ENCODE data around the gene CLDN7.

Gene CLDN7

DNA sequence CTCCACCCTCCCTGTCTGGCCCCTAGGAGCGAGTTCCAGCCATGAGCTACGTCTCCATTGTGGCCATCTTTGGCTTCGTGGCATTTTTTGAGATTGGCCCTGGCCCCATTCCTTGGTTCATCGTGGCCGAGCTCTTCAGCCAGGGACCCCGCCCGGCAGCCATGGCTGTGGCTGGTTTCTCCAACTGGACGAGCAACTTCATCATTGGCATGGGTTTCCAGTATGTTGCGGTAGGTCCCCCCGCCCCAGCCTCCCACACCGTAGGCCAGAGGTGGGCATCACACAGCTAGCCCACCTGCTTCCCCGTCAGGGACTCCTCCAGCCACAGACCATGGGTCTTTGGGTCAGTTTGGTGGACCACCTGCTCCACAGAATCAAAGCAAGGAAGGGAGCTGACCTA is 23.4 kb upstream of the CLDN7 start:
- no peak for DNase-seq (ENCODE audit: low read depth)

DNA sequence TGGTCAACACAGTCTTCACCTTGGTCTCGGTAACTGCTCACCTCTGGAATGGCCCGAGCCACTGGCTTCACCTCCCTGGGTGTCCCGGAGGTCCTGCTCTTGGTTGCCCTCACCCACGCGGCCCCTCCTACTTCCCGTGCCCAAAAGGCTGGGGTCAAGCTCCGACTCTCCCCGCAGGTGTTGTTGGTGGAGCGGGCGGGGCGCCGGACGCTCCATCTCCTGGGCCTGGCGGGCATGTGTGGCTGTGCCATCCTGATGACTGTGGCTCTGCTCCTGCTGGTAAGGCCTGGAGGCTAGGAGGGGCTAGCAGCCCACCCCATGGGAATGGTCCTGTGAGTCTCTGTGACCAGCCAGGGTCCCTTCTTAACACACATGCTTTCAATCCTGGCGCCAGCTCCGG is 22.6 kb upstream of the CLDN7 start:
- no peak for DNase-seq (ENCODE audit: low read depth)

DNA sequence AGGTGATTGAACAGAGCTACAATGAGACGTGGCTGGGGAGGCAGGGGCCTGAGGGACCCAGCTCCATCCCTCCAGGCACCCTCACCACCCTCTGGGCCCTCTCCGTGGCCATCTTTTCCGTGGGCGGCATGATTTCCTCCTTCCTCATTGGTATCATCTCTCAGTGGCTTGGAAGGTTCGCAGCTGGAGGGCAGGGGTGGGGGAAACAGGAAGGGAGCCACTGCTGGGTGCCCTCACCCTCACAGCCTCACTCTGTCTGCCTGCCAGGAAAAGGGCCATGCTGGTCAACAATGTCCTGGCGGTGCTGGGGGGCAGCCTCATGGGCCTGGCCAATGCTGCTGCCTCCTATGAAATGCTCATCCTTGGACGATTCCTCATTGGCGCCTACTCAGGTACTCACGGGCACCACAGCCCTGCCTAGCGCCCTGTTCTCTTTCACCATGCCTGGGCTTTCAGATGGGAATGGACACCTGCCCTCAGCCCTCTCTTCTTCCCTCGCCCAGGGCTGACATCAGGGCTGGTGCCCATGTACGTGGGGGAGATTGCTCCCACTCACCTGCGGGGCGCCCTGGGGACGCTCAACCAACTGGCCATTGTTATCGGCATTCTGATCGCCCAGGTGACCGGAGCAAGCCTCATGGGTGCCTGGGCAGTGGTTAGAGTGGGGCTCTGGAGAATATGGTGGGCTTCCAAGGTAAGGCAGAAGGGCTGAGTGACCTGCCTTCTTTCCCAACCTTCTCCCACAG is 21.4 kb upstream of the CLDN7 start:
- DNase-seq (ENCODE audit: low read depth): no peak

DNA sequence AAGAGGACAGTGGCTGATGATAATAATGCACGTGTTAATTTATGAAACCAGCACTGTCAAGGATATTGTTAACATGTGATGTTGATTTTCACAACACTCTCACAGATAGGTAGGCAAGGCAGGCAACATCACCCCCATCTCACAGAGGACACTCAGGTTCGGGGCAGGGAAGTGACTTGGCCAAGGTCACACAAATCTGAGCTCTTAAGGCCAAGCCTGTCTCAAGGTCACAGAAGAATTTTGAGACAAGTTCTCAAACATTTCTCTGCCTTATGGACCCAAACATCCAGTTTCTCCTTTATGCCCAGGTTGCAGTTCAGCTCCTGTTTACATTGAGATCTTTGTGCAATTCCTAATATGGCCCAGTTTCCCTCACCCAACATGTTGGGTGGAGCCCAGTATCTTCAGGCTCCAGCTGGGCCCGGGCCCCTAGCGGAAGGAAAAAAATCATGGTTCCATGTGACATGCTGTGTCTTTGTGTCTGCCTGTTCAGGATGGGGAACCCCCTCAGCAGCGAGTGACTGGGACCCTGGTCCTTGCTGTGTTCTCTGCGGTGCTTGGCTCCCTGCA is 20.6 kb upstream of the CLDN7 start:
- DNase-seq (ENCODE audit: low read depth): no peak

DNA sequence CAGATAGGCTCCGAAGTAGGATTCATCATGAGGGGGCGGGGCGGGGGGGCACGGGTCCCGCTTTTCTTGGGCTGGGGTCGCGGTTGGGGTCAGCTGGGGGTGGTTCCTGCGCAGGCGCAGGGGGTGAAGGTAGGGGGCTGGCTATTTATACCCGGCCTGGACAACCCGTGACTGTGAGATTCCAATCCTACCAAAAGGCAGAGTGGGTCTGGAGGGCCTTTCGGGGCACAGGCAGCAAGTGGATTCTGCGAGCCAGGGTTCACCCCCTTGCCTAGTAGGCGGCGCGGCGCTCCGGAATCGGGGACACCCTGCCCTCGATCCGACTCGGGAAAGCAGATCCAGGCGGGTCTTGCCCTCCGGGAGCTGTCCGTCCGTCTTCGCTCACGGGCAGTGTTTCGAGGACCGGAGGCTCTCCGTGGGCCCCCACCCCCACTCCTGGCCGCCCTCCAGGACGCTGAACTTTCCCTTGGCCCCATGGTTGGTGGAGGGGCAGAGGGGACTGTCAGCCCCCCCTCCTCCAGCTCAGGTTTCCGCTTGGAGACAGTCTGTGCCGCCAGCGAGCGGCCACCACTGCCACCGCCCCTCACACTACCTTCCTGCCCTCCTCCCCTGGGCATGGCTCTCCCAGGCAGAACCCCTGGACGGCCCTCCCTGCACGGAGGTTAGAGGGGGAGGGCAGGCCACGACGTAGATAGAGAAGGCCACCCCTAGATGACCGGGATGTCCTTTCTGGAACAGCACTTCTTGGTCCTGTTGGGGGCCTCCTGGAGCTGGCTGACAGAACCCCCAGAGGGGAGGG is 19.9 kb upstream of the CLDN7 start:
- DNase-seq (ENCODE audit: low read depth): no peak

DNA sequence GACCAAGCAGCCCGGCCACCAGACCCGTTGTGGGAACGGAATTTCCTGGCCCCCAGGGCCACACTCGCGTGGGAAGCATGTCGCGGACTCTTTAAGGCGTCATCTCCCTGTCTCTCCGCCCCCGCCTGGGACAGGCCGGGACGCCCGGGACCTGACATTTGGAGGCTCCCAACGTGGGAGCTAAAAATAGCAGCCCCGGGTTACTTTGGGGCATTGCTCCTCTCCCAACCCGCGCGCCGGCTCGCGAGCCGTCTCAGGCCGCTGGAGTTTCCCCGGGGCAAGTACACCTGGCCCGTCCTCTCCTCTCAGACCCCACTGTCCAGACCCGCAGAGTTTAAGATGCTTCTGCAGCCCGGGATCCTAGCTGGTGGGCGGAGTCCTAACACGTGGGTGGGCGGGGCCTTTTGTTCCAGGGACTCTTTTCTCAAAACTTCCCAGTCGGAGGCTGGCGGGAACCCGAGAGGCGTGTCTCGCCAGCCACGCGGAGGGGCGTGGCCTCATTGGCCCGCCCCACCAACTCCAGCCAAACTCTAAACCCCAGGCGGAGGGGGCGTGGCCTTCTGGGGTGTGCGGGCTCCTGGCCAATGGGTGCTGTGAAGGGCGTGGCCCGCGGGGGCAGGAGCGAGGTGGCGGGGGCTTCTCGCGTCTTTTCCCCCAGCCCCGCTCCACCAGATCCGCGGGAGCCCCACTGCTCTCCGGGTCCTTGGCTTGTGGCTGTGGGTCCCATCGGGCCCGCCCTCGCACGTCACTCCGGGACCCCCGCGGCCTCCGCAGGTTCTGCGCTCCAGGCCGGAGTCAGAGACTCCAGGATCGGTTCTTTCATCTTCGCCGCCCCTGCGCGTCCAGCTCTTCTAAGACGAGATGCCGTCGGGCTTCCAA is 19.0 kb upstream of the CLDN7 start, which contains the start of gene SLC2A4:
Gene SLC2A4 (plus strand): TSS at position 645 of the 879 bp plus-strand sequence. CDS start 217 bp downstream, at position 862.
- DNase-seq (ENCODE audit: low read depth): peak; percentile 90

DNA sequence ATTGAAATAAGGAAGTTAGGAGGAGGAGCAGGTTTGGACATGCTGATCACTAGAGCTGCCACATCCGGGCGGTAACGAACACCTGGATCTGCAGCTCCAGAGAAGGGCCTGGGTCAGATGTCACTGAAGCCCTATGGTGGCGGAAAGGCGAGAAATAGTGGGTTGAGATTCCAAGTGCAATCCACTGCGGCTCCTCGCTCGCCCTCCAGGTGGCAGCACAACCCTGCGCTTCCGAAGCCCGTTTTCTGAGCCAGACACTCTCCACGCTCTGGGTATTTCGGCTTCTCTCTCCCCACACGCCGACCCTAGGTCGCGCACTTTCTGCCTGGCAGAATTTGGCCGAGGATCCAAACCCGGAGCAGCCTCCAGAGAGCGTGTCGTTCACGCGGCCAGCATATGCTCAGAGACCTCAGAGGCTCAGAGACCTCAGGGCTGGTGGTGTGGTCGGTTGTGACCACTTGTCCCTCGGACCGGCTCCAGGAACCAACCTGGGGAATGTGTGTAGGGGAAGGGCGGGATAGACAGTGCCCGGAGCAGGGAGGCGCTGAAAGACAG is 18.3 kb upstream of the CLDN7 start:
- DNase-seq (ENCODE audit: low read depth): peak; percentile 83

DNA sequence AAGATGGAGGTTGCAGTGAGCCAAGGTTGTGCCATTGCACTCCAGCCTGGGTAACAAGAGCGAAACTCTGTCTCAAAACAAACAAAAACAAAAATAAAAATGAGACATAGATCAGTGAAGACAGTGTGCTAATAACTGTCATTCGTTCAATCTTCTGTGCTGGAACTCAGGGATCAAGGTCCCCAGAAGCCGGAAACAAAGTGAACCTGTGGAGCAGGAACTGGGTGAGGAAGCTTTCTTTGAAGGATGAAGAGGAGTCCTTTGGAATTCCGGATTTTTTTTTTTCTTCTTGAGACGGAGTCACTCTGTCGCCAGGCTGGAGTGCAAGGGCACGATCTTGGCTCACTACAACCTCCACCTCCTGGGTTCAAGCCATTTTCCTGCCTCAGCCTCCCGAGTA is 17.2 kb upstream of the CLDN7 start:
- DNase-seq (ENCODE audit: low read depth): no peak

DNA sequence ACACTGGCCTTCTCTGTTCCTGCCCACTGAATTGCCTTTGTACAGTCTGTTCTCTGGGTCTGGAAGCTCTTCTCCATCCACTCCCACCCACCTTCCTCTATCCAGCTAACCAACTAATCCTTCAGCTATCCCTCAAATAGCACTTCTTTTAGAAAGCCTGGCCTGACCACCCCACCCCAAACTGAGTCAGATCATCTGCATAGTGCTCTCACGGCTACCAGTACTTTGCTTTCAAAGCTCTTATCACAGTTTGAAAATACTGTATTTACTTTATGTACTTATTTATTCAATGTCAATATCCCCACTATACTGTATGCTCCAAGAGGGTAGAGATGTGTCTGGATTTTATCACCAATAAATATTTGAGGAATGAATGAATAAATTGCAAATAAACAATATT is 4.5 kb upstream of the CLDN7 start:
- DNase-seq (ENCODE audit: low read depth): no peak

DNA sequence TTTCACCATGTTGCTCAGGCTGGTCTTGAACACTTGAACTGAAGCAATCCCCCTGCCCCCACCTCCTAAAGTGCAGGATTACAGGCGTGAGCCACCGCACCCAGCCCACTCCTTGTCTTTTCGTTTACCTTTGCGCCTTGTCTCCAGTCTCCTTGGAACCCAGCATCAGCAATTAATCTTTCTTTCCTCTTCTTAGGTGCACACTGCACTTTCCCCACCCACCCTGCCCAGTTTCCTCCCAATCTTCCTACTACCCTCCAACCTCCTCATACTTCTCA is 1.5 kb upstream of the CLDN7 start:
- DNase-seq (ENCODE audit: low read depth): no peak

DNA sequence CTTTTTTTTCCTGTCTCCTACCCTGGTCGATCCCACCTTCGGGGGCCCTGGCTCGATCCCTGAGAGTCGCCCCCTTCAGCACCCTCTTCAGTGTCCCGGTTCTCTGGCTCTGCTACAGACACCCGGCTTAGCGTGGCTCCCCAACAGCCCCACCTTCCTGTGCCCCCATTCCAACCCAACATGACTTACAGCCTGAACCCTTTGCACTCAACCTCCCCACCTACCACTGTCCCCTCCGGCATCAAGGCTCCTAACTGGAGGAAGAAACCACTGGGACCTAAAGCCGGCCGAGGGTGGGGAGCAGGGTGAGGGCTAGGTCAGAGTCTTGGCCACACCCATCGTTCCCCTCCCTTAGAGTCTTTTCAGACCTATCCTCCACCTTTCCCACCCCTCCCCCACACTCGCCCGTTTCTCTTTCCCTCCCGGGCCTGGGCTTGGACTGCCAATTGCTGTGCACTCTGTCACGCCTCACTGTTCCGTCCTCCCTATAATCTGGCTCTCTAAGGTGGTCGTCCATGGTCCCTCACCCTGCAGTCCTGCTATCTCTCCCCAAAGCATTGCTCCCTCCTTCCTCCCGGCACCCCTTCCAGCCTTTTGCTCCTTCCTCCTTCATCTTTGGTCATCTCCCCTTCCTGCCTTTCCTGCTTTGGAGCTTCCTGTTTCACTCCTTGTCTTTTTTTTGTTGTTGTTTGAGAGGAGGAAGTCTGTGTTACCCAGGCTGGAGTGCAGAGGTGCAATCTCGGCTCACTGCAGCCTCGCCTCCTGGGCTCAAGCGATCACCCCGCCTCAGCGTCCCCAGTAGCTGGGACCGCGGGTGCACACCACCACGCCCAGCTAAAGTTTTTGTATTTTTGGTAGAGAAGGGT is 890 bp upstream of the CLDN7 start:
- no peak for DNase-seq (ENCODE audit: low read depth)

DNA sequence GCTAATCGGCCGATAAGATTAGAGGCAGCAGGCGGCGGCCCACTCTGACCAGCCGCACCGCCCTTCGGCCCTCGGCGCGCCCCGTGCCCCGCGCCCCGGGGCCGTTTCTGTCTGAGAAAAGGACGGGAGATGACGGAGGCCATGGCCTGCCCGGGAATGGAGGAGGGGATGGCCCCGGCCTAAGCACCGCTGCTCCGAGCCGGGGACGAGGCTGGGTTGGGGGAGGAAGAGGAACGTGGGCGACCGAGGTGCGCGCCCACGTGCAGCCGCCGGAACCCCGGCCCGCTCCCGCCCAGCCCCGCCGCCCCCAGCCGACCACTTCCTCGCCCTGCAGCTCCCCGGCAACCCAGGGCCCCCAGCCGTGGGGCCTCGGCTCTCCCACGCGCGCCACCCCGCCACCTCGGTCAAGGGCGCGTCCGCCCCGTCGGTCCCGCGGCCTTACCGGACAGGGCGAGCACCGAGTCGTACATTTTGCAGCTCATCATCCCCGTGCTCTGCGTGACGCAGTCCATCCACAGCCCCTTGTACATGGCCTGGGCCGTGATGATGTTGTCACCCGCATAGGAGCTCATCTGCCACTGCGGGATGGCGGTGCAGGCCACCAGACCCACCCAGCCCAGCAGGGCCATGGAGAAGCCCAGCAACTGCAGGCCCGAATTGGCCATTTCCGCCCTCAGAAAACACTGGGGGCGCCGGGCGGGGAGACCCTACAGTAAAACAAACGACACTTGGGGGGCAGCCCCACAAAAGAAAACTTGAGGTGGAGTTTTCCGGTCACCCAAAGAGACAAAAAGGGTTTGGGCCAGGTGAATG is 693 bp downstream of the CLDN7 start:
- no peak for DNase-seq (ENCODE audit: low read depth)

DNA sequence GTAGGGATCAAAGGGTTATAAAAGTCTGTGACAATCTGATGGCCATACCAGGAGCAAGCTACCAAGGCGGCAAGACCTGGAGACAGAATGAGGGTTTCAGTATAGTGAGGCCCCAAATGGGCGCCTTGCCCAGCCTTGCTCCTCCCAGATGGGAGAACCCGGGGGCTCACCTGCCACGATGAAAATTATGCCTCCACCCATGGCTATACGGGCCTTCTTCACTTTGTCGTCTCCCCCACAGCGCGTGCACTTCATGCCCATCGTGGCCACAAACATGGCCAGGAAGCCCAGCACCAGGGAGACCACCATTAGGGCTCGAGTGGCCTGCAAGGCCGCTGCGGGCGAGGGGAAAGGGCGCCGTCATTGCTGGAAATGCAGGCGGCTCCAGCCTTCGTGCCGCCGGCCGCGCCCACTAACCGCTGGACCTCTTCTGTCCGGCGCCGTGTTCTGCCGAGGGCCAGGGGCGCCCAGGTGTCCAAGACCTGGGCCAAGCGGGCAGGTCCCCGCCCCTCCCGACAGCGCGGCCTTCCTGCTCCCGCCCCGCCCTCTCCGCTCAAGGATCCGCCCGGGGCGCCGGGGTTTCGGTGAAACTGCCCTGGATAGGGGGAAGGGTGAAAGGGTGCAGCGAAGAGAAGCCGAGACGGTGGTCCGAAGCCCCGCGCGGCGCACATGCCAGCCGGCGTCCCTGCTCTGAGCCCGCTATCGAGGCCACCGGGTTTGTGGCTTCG is 1.5 kb downstream of the CLDN7 start:
- DNase-seq (ENCODE audit: low read depth): no peak

DNA sequence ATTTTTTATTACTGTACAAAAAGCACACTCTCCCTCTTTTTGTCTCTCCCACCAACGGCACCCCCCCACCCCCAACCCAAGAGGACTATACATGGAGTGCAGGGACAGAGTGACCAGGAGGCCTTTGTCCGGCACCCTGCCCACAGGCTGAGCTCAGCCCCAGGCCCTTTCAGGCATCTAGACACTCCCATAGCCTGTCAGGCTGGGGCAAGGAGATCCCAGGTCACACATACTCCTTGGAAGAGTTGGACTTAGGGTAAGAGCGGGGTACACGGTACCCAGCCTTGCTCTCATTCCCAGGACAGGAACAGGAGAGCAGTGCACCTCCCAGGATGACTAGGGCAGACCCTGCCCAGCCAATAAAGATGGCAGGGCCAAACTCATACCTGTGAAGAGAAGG is 2.1 kb downstream of the CLDN7 start:
- no peak for DNase-seq (ENCODE audit: low read depth)

DNA sequence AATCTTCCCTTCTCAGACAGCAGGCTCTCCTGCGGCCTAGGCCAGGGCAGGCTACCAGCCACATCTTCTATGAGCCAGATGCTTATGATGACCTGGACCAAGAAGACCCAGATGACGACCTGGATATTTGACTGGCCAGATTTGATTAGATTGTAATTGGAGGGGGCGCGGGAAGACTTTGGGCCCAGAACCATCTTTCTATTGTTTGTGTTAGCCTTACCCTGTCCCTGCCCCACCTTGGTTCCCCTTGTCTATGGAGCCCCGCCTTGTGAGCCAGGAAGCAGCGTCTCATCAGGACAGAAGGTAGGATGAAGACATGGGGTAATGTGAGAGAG is 2.8 kb downstream of the CLDN7 start:
- no peak for DNase-seq (ENCODE audit: low read depth)

DNA sequence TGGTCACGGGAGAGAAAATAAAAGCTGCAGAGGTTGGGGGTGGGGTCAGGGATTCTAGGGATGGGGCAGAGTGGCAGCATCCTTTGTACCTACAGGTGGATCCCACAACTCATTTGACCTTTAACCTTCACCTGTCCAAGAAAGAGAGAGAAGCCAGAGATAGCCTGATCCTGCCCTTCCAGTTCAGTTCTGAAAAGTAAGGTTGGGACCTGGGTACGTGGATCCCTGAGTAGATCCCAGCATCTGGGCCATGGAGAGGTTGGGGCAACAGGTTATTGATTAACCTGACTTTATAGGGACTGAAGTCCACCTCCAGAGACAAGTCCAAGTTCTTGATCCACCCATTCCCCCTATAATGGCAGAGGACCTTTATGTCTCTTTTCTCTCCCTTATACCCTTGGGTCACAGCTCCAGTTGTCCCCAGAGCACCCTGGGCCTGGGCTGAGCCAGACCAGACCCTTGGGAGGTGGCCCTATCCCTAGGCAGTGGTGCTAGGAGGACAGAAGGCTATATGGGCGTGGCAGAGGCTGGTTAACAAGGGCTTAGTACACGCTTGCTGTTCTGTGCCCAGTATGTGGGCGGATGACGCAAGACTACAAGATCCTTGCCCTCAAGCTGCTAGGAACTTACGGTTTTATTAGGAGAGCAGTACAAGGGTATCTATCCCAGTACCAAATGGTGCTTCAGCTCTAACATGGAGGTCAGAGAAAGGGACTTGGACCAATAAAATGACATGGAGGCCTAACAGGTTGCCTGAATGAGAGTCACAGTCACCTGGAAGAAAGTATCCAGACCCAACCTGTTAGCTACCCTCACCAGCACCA is 3.3 kb downstream of the CLDN7 start:
- no peak for DNase-seq (ENCODE audit: low read depth)

DNA sequence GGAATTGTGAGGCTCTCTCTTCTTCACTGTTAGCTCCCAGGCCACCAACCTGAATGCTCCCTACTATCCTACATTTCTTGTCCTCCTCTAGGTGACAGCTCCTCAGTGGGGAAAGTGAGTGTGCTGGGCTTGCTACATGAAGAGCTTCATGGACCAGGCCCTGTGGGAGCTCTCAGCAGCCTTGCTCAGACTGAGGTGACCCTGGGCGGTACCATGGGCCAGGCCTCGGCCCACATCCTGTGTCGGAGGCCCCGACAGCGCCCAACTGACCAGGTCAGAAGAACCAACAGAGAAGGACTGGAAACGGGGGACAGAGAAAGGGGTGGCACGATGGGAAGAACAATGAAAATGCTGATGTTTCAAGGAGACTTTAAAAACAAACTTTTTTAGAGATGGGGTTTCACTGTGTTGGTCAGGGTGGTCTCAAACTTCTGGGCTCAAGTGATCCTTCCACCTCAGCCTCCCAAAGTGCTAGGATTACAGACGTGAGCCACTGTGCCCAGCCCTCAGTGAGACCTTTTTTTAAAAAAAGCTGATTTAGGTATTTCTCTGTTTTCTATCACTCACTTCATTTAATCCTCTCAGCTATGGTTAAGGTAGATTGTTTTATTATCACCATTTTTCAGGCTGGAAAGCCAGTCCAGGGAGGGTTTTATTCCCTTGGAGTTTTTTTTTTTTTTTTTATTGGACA is 5.4 kb downstream of the CLDN7 start:
- DNase-seq (ENCODE audit: low read depth): no peak

DNA sequence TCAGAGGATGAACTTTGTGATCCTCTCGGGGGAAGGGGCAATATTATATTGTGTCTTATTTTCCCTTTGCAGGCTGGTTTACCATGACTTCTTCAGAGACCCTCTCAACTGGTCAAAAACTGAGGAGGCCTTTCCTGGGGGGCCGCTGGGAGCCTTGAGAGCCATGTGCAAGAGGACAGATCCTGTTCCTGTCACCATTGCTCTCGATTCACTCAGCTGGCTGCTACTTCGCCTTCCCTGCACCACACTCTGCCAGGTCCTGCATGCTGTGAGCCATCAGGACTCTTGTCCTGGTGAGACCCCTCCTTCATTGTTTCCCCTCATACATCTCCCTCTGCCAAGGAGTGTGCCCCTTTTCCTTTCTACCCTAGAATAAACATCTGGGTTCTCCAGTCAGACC is 7.8 kb downstream of the CLDN7 start:
- no peak for DNase-seq (ENCODE audit: low read depth)
